ENCODE data around the gene PBX2. TPM values are rescaled to one million over a fixed set of nuclear protein-coding genes. Genes with fewer than 3 reads are reported as not detected.
"Not testable (repeated sequence)": the region's sequence is repeated elsewhere in the genome, so short reads cannot be mapped to it uniquely, and the experiment has no call there.

Gene PBX2
- total RNA-seq, 2 donors from 2014 or later: 98.3 to 104 TPM

GRCh38 chr6:32196682-32197616, 6.9 kb upstream of the PBX2 start:
- H3K9me3 Mint-ChIP-seq: no peaks in the 10 kb centered on the region
- H3K27ac Mint-ChIP-seq: peak overlapping the region; percentile 96
- no peaks in the 10 kb centered on the region for H3K27me3 Mint-ChIP-seq (ENCODE audit: low read depth)
- peak overlapping the region; percentile 93 to 95 for H3K4me3 Mint-ChIP-seq
- peaks cover 42% of the 10 kb centered on the region for H3K4me1 Mint-ChIP-seq (ENCODE audit: low read depth)
- ATAC-seq (replicated peaks in 1 of 2) (no peak), DNase-seq (no peak)
- H3K36me3 Mint-ChIP-seq (ENCODE audit: insufficient read depth in 2 of 2): no peaks in the 10 kb centered on the region

- peak; percentile 70 to 78 for DNase-seq
- Mint-ChIP-seq H3K4me3 (peak overlapping the region; percentile 93 to 95), H3K9me3 (no peaks in the 10 kb centered on the region), H3K4me1 (ENCODE audit: low read depth) (peaks cover 50% of the 10 kb centered on the region), H3K36me3 (ENCODE audit: insufficient read depth in 2 of 2) (peaks cover 3 to 5% of the 10 kb centered on the region in 2 donors), H3K27ac (peak overlapping the region; percentile 96), H3K27me3 (ENCODE audit: low read depth) (no peaks in the 10 kb centered on the region)
- ATAC-seq (replicated peaks in 1 of 2): peak; percentile 87 to 90
Measured at GRCh38 chr6:32195902-32196681, 6.1 kb upstream of the PBX2 start.

DNA sequence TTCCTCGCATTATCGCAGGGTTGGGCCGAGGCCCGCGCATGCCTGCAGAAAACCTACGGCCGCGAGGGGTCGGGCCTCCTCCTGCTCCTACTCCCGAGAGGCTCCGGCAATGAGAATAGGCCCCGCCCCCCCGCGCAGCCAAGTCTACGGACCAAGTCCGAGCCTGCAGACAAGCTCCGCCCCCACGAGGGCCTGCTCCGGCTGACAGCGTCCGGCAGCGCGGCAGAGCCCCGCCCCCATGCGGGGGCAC, 5.6 kb upstream of the PBX2 start:
- no peaks in the 10 kb centered on the region for H3K9me3 Mint-ChIP-seq
- peak; percentile 89 to 90 for ATAC-seq (replicated peaks in 1 of 2)

DNA sequence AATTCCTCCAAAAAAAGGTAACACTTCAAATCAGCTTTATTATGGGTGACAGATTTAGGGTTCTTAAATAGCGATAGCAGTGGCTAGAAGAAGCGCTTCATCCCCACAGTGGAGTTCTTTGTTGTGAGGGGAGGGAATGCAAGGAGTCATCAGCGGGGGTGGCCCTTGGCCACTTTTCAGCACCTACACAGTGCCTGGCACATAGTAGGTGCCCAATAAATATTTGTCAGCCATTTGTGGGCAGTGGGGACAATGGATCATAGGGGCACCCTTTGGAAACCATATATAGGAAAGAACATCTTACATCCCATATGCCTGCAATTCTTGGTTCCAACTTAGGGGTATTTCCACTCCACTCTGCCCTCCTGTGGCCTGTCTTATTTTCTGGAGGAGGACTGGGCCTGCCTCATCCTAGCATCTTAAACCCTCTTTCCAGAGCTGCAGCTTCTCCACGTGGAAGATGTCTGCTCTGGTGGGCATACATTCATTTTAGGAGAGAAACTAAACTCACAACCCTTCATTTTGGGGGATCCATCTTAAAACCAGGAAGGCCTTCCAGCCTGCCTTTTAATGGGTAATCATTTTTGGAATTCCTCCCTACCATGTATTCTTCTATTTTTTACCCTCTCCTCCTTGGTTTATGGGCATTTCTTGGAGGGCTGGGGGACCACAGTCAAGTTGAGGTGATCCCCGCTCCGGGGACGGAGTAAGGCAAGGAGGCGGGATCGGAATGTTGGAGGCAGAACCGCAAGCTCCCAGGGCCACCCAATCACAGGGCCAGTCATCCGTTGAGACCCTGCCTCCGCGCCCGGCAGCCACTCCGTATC, 5.0 kb upstream of the PBX2 start:
- Mint-ChIP-seq H3K27me3 (ENCODE audit: low read depth) (no peaks in the 10 kb centered on the region), H3K9me3 (no peaks in the 10 kb centered on the region), H3K4me1 (ENCODE audit: low read depth) (peaks cover 52% of the 10 kb centered on the region), H3K4me3 (peak overlapping the region; percentile 93 to 95), H3K36me3 (ENCODE audit: insufficient read depth in 2 of 2) (peaks cover 5 to 8% of the 10 kb centered on the region in 2 donors), H3K27ac (peak overlapping the region; percentile 95)
- DNase-seq: peak in 1 of 2 donors; percentile 37
- ATAC-seq (replicated peaks in 1 of 2): no peak

More for the DNA sequence above, 5.6 kb upstream of the PBX2 start:
- H3K27me3 Mint-ChIP-seq (ENCODE audit: low read depth): no peaks in the 10 kb centered on the region
- peaks cover 3 to 7% of the 10 kb centered on the region in 2 donors for H3K36me3 Mint-ChIP-seq (ENCODE audit: insufficient read depth in 2 of 2)
- H3K27ac Mint-ChIP-seq: peak overlapping the region; percentile 95
- peak; percentile 100 for DNase-seq
- H3K4me3 Mint-ChIP-seq: peak overlapping the region; percentile 93 to 95
- peaks cover 52% of the 10 kb centered on the region for H3K4me1 Mint-ChIP-seq (ENCODE audit: low read depth)

DNA sequence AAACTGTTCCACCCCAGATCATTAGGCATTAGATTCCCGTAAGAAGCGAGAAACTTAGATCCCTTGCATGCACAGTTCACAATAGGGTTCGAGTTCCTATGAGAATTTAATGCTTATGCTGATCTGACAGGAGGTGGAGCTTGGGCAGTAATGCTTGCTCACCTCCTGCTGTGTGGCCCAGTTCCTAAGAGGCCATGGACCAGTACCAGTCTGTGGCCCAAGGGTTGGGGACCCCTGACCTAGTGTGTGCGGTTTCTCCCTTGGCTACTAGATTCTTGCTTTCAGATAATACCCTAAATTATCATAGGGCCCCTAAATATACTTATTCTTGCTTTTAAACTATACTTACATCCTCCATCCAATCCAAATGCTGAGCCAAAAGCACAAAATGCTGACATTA, 4.4 kb upstream of the PBX2 start:
- no peaks in the 10 kb centered on the region for H3K9me3 Mint-ChIP-seq
- DNase-seq (no peak), ATAC-seq (replicated peaks in 1 of 2) (no peak)
- H3K36me3 Mint-ChIP-seq (ENCODE audit: insufficient read depth in 2 of 2): peaks cover 6 to 9% of the 10 kb centered on the region in 2 donors
- H3K27me3 Mint-ChIP-seq (ENCODE audit: low read depth): no peaks in the 10 kb centered on the region
- H3K4me1 Mint-ChIP-seq (ENCODE audit: low read depth): peaks cover 52% of the 10 kb centered on the region
- H3K4me3 Mint-ChIP-seq: peak overlapping the region; percentile 93 to 95
- peak overlapping the region; percentile 95 for H3K27ac Mint-ChIP-seq

DNA sequence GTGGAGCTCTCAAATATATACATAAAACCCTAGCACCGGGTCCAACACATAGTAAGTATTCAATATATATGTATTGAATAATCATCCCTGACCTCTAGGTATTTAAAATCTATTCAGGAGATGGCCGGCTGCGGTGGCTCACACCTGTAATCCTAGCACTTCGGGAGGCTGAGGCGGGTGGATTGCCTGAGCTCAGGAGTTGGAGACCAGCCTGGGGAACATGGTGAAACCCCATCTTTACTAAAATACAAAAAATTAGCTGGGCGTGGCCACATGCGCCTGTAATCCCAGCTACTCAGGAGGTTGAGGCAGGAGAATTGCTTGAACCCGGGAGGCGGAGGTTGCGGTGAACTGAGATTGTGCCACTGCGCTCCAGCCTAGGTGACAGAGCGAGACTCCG, 3.1 kb upstream of the PBX2 start:
- H3K27me3 Mint-ChIP-seq (ENCODE audit: low read depth); ATAC-seq (replicated peaks in 1 of 2); H3K9me3 Mint-ChIP-seq; DNase-seq: not testable (repeated sequence)
- Mint-ChIP-seq H3K36me3 (ENCODE audit: insufficient read depth in 2 of 2) (peaks cover 12% of the 10 kb centered on the region in 2 donors), H3K27ac (peak overlapping the region; percentile 93), H3K4me3 (peak overlapping the region; percentile 94 to 100), H3K4me1 (ENCODE audit: low read depth) (peaks cover 65% of the 10 kb centered on the region)

GRCh38 chr6:32192608-32193039, 2.6 kb upstream of the PBX2 start, which contains the start of gene GPSM3:
GPSM3 (minus strand) TSS chr6:32192643; CDS start chr6:32192513, 130 bp downstream.
- Mint-ChIP-seq H3K27me3 (ENCODE audit: low read depth) (no peaks in the 10 kb centered on the region), H3K4me3 (peak within 1 kb of the TSS; percentile 94 to 100), H3K4me1 (ENCODE audit: low read depth) (peaks cover 70% of the 10 kb centered on the region), H3K36me3 (ENCODE audit: insufficient read depth in 2 of 2) (peaks cover 12 to 13% of the 10 kb centered on the region in 2 donors), H3K9me3 (no peaks in the 10 kb centered on the region), H3K27ac (peak within 1 kb of the TSS; percentile 93)
- DNase-seq (peak; percentile 48 to 67), ATAC-seq (replicated peaks in 1 of 2) (no peak)

GRCh38 chr6:32191696-32192607, 1.9 kb upstream of the PBX2 start:
- Mint-ChIP-seq H3K4me3 (peak overlapping the region; percentile 94 to 100), H3K4me1 (ENCODE audit: low read depth) (peaks cover 73% of the 10 kb centered on the region), H3K9me3 (no peaks in the 10 kb centered on the region), H3K36me3 (ENCODE audit: insufficient read depth in 2 of 2) (peaks cover 15 to 18% of the 10 kb centered on the region in 2 donors), H3K27me3 (ENCODE audit: low read depth) (no peaks in the 10 kb centered on the region), H3K27ac (peak overlapping the region; percentile 90)
- no peak for ATAC-seq (replicated peaks in 1 of 2)
- DNase-seq: no peak

- ATAC-seq (replicated peaks in 1 of 2) (no peak), DNase-seq (no peak)
- Mint-ChIP-seq H3K36me3 (ENCODE audit: insufficient read depth in 2 of 2) (peaks cover 19 to 22% of the 10 kb centered on the region in 2 donors), H3K27ac (peak overlapping the region; percentile 90), H3K4me1 (ENCODE audit: low read depth) (peaks cover 74% of the 10 kb centered on the region), H3K27me3 (ENCODE audit: low read depth) (no peaks in the 10 kb centered on the region), H3K4me3 (peak overlapping the region; percentile 94 to 100), H3K9me3 (no peaks in the 10 kb centered on the region)
Measured at GRCh38 chr6:32190911-32191677, 1.1 kb upstream of the PBX2 start.

- Mint-ChIP-seq H3K36me3 (ENCODE audit: insufficient read depth in 2 of 2) (peaks cover 22 to 25% of the 10 kb centered on the region in 2 donors), H3K4me1 (ENCODE audit: low read depth) (peaks cover 76% of the 10 kb centered on the region), H3K27me3 (ENCODE audit: low read depth) (no peaks in the 10 kb centered on the region), H3K4me3 (peak overlapping the region; percentile 89 to 92), H3K27ac (peak overlapping the region; percentile 87), H3K9me3 (no peaks in the 10 kb centered on the region)
- ATAC-seq (replicated peaks in 1 of 2) (no peak), DNase-seq (no peak)
Measured at GRCh38 chr6:32189742-32190053, 304 bp downstream of the PBX2 start.

DNA sequence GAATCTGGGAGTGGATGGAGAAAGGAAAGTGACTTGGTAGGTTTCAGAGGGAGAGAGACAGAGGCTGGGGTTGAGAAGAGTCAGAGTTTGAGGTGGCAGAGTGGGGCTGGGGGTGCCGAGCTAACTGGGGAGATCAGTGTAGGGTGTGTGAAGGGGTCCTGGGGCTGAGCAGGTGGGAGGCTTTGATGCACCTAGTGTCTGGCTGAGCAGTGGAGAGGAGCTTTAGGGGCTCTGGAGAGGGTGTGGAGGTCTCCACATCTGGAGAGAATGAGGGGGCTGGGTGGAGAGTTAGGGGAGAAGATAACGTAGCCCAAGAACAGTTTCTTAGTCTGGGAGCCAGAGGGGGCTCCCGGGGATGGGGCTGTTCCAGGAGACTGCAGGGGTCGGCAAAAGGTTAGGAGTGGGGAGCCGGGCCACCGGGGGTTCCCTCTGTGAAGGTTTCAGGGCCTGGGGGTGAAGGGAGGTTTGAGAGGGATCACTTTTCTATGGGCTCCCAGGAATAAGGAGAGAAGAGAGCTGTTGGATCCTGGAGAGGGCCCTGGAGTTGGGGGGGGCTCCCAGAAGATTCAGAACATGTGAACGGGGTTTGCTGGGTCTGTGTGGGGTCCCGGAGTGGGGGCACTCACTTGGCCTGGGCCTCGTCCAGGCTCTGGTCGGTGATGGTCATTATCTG, 797 bp downstream of the PBX2 start:
- Mint-ChIP-seq H3K27ac (peak overlapping the region; percentile 87), H3K4me1 (ENCODE audit: low read depth) (peaks cover 71% of the 10 kb centered on the region), H3K9me3 (no peaks in the 10 kb centered on the region), H3K27me3 (ENCODE audit: low read depth) (no peaks in the 10 kb centered on the region), H3K36me3 (ENCODE audit: insufficient read depth in 2 of 2) (peaks cover 22 to 25% of the 10 kb centered on the region in 2 donors), H3K4me3 (peak overlapping the region; percentile 89 to 92)
- DNase-seq (no peak), ATAC-seq (replicated peaks in 1 of 2) (no peak)
